ENCODE results near the gene ITPRIP. TPM values are rescaled to one million over a fixed set of nuclear protein-coding genes. Genes with fewer than 3 reads are reported as not detected.

ITPRIP gene
- total RNA-seq, 1 donor from 2014 or later = 34.8 TPM

DNA sequence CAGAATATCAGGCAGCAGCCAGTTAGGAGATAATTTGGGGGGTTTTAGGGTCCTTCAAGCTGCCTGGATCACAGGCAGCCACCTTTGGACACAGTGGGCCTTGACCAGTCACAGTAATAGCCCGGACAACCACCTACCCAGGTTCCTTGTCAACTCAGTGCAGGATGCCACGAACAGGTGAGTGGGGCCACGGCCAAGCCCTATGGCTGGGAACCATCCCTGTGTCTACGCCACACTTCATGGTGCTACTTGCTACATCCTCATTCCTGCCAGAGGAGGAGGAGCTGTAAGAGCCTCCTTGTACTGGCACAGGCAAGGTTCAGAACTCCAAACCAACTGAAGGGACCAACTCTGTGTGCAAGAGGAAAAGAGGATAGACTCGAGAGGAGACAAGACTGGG lies 19.9 kb downstream of the ITPRIP start:
- TF ChIP-seq CTCF (IDR thresholded peaks at IDR 0.05; ENCODE audit: insufficient read depth, low read length, poor library complexity, severe bottlenecking) = no peak
- Histone ChIP-seq H3K36me3 (ENCODE audit: control insufficient read depth, insufficient read depth, low read length) (no peaks in the 10 kb centered on the region), H3K27me3 (ENCODE audit: control insufficient read depth, insufficient read depth, low read length) (no peaks in the 10 kb centered on the region), H3K4me3 (ENCODE audit: low read depth, low read length) (no peak overlapping the region)
- DNase-seq (ENCODE audit: low read depth) = no peak

GRCh38 chr10:104317726-104318299 lies 20.5 kb downstream of the ITPRIP start:
- Histone ChIP-seq H3K27me3 (ENCODE audit: control insufficient read depth, insufficient read depth, low read length) (no peaks in the 10 kb centered on the region), H3K4me3 (ENCODE audit: low read depth, low read length) (no peak overlapping the region), H3K36me3 (ENCODE audit: control insufficient read depth, insufficient read depth, low read length) (no peaks in the 10 kb centered on the region)
- TF ChIP-seq CTCF (IDR thresholded peaks at IDR 0.05; ENCODE audit: insufficient read depth, low read length, poor library complexity, severe bottlenecking) = no peak
- DNase-seq (ENCODE audit: low read depth) = no peak

GRCh38 chr10:104317269-104317710 lies 21.0 kb downstream of the ITPRIP start:
- Histone ChIP-seq H3K36me3 (ENCODE audit: control insufficient read depth, insufficient read depth, low read length) (no peaks in the 10 kb centered on the region), H3K27me3 (ENCODE audit: control insufficient read depth, insufficient read depth, low read length) (no peaks in the 10 kb centered on the region), H3K4me3 (ENCODE audit: low read depth, low read length) (no peak overlapping the region)
- DNase-seq (ENCODE audit: low read depth) = no peak
- no peak for TF ChIP-seq CTCF (IDR thresholded peaks at IDR 0.05; ENCODE audit: insufficient read depth, low read length, poor library complexity, severe bottlenecking)

DNA sequence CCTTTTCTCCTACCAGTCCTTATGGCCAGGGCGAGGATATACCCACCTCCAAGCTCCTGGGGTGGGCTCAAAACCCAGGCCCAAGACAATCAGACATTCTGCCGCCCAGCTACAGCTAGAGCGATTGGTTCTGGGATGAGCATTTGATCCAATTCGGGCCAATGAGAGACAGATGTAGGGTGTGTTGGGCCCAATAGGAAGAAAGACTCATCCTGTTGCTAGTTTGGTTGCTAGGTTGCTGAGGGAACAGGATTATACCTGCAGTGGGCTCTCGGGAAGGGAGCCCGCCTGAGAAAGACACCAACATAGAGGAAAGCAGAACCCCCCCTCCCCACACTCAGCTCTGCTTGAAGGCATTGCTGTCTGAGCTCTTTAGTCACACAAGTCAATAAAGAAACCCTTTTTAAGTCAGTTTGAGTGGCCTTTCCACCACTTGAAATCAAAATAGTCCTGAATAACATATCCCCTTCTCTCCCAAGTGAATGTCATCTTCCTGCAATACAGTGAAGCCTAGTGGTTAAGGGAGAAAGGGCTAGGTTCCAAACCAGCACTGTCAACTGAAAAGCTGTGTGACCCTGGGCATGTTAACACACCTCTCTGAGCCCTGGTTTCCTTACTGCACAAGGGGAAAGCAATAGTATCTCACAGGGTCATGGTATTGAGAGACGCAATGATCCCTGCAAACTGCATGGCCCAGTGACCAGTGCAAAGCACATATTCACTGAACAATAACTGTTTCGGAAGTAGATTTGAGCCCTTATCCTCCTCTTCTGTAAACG lies 21.8 kb downstream of the ITPRIP start:
- TF ChIP-seq CTCF (IDR thresholded peaks at IDR 0.05; ENCODE audit: insufficient read depth, low read length, poor library complexity, severe bottlenecking) = no peak
- DNase-seq (ENCODE audit: low read depth) = no peak
- Histone ChIP-seq H3K4me3 (ENCODE audit: low read depth, low read length) (no peak overlapping the region), H3K36me3 (ENCODE audit: control insufficient read depth, insufficient read depth, low read length) (no peaks in the 10 kb centered on the region), H3K27me3 (ENCODE audit: control insufficient read depth, insufficient read depth, low read length) (no peaks in the 10 kb centered on the region)

DNA sequence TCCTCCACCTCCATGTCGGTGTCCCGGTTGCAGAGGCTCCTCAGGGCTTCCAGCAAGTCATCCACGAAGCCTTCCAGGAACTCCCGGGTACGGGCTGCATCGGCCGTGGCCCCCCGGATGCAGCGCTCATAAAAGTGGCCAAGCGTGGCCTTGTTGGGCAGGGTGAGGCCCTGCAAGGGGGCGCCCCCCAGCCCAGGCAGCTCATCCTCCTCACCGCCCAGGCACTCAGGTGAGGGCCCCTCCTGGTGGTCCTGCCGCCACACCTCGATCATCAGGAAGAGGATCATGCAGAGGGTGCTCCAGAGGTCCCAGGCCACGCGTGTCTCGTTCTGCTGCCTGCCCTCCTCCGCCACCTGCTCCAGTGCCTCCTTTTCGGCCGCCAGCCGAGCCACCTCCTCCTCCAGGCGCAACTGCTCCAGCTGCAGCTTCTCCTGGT lies 22.8 kb downstream of the ITPRIP start:
- no peaks in the 10 kb centered on the region for H3K36me3 ChIP-seq (ENCODE audit: control insufficient read depth, insufficient read depth, low read length)
- no peak overlapping the region for H3K4me3 ChIP-seq (ENCODE audit: low read depth, low read length)
- TF ChIP-seq CTCF (IDR thresholded peaks at IDR 0.05; ENCODE audit: insufficient read depth, low read length, poor library complexity, severe bottlenecking) = no peak
- no peak for DNase-seq (ENCODE audit: low read depth)
- no peaks in the 10 kb centered on the region for H3K27me3 ChIP-seq (ENCODE audit: control insufficient read depth, insufficient read depth, low read length)

All from kidney epithelial cell (primary cell).